Upper lobe of left lung (tissue), 6 donors: ENCODE data around the gene MED8. TPM values are rescaled to one million over a fixed set of nuclear protein-coding genes. Genes with fewer than 3 reads are reported as not detected.
A peak's percentile ranks its signal among the peaks of the same experiment; 100 is the strongest.

ENCODE experiments used
- ATAC-seq, 2 donors: fragments of 200-7000 bp; cut with Tn5 transposase; one replicate each; pipeline ENCODE4 v1.9.1; 2022; ENCODE audit warnings: mild to moderate bottlenecking in 2 of 2, moderate library complexity in 2 of 2; ENCODE audit not compliant: low FRiP score in 2 of 2
- DNase-seq, 2 donors: peaks; one replicate each; pipeline ENCODE4 v3.0.0-alpha.2; 2019 to 2020
- H3K27ac ChIP-seq, 4 donors: fragments of 200-600 bp; sonication (generic); one replicate each; pipeline ENCODE4 v1.5.1; 2016 to 2019
- H3K27me3 ChIP-seq, 4 donors: fragments of 200-600 bp; sonication (generic); one replicate each; pipeline ENCODE4 v1.5.1; 2017 to 2019
- H3K36me3 ChIP-seq, 4 donors: fragments of 200-600 bp; sonication (generic); one replicate each; pipeline ENCODE4 v1.5.1; 2016 to 2019
- H3K4me1 ChIP-seq, 4 donors: fragments of 200-600 bp; sonication (generic); one replicate each; pipeline ENCODE4 v1.5.1; 2018 to 2019
- H3K4me3 ChIP-seq, 4 donors: fragments of 200-600 bp; sonication (generic); one replicate each; pipeline ENCODE4 v1.5.1; 2017 to 2019; ENCODE audit warnings: mild to moderate bottlenecking in 2 of 4, moderate library complexity in 1 of 4
- H3K9me3 ChIP-seq, 4 donors: fragments of 200-600 bp; sonication (generic); one replicate each; pipeline ENCODE4 v1.5.1; 2018 to 2019
- EP300 ChIP-seq, 4 donors: sonication (generic); formaldehyde crosslinking; IDR thresholded peaks; one replicate each; pipeline ENCODE4 v1.5.1; 2017; ENCODE audit warnings: antibody characterized with exemption in 4 of 4, control low read depth in 2 of 4
- POLR2A ChIP-seq, 4 donors: fragments of 450-650 bp; IDR thresholded peaks; one replicate each; pipeline ENCODE4 v1.5.1; 2016 to 2017; ENCODE audit warnings: antibody characterized with exemption in 4 of 4, mild to moderate bottlenecking in 2 of 4
- POLR2AphosphoS5 ChIP-seq, 2 donors: sonication (generic); formaldehyde crosslinking; IDR thresholded peaks; one replicate each; pipeline ENCODE4 v1.5.1; 2017; ENCODE audit warnings: antibody characterized with exemption in 2 of 2
- WGBS, 2 donors: methylation state at CpG; one replicate each; pipeline ENCODE4 v1.1.5; 2017 to 2018; 5-methylcytosine and 5-hydroxymethylcytosine counted together
- total RNA-seq, 6 donors: library from RNA; depleted of rRNA in 4 of 6; stranded (reverse); fragments of >200 nt in 4 of 6; gene quantifications; one replicate each; pipeline versions ENCODE4 v1.1.0 to v1.2.1, GENCODE V29; 2016 to 2021
- TF ChIP-seq, protein P1 (sequence below), 6 experiments: fragments of 450-650 bp in 4 of 6; fragments of 200-600 bp in 2 of 6; sonication (generic) in 2 of 6; IDR thresholded peaks; one replicate each; pipeline ENCODE4 v1.5.1; 2016 to 2019; ENCODE audit warnings: antibody characterized with exemption in 6 of 6
- donor health status: DM: no; HTN: no; CAD: no; lungs with moderate emphysema.
- donor health status: DM: no; HTN: yes; CAD: no; lungs with severe emphysema.

The MED8 gene
- total RNA-seq, 6 donors from 2014 or later: 13.8 to 59.7 (median 38.4) TPM

DNA sequence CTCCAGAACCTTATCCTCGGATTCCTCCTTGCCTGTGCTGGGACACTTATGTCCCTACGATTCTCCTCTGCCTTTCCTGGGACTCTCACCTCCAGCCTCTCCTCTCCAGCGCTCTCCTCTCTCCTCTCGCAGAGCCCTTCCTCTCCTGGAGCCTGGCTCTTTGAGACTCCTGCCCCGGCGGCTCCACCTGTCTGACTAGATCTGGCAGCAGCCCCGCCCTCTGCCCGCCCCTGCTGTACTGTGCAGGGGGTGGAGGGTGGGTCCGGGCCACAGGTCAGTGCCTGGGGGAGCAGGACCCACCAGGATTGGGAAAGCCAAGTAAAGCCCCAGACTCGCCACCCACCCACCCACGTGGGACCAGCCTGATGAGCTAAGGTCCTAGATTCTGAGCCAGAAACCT is 23.4 kb downstream of the MED8 start:
- Histone ChIP-seq H3K4me1 (peaks cover 25 to 41% (median 31%) of the 10 kb centered on the region in 4 donors), H3K36me3 (peaks cover 15 to 44% (median 37%) of the 10 kb centered on the region in 4 donors), H3K27ac (peak overlapping the region; percentile 93 to 98 (median 98)), H3K9me3 (no peaks in the 10 kb centered on the region), H3K27me3 (no peaks in the 10 kb centered on the region), H3K4me3 (peak overlapping the region in 3 of 4 donors; percentile 82 to 90 (median 88))
- DNase-seq: peak; percentile 83 to 87
- 54 to 67% methylated on average over 9 to 11 of the region's 11 CpGs for whole genome bisulfite sequencing, 2 donors
- peak in 1 of 2 donors; percentile 8 for ATAC-seq
- peak in 1 of 2 donors; percentile 57 for TF ChIP-seq POLR2AphosphoS5 (IDR thresholded peaks at IDR 0.05)
- peak in 1 of 4 donors; percentile 47 for TF ChIP-seq POLR2A (IDR thresholded peaks at IDR 0.05)
- TF ChIP-seq EP300 (IDR thresholded peaks at IDR 0.05): no peak

DNA sequence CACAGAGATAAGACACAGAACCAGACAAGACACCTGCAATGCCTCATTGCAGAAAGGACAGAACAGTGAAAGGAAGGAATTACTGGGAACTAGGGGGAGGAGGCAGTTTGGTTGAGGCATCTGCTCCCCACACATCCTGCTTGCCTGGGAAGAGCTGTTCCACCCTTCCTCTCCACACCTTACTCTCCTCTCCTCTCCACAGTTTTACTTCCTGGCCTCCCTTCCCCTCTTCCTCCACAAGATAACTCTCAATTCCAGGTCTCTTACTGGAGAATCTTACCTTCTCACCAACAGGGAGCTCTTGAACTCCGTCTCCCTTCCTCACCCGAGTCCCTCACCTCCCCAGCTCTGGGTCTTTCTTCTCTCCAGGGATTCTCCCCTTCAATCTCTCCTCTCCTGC is 23.9 kb downstream of the MED8 start:
- DNase-seq (no peak), ATAC-seq (no peak)
- no peaks in the 10 kb centered on the region for H3K27me3 ChIP-seq
- H3K4me3 ChIP-seq: peak overlapping the region in 2 of 4 donors; percentile 82 to 90
- peaks cover 15 to 49% (median 42%) of the 10 kb centered on the region in 4 donors for H3K36me3 ChIP-seq
- WGBS, 2 donors: 67 to 79% methylated on average over 2 of the region's 2 CpGs
- peak overlapping the region; percentile 93 to 98 (median 98) for H3K27ac ChIP-seq
- H3K4me1 ChIP-seq: peaks cover 25 to 41% (median 31%) of the 10 kb centered on the region in 4 donors
- no peak for TF ChIP-seq POLR2A (IDR thresholded peaks at IDR 0.05)
- TF ChIP-seq POLR2AphosphoS5 (IDR thresholded peaks at IDR 0.05): no peak
- no peak for TF ChIP-seq EP300 (IDR thresholded peaks at IDR 0.05)
- TF ChIP-seq, protein P1, sequence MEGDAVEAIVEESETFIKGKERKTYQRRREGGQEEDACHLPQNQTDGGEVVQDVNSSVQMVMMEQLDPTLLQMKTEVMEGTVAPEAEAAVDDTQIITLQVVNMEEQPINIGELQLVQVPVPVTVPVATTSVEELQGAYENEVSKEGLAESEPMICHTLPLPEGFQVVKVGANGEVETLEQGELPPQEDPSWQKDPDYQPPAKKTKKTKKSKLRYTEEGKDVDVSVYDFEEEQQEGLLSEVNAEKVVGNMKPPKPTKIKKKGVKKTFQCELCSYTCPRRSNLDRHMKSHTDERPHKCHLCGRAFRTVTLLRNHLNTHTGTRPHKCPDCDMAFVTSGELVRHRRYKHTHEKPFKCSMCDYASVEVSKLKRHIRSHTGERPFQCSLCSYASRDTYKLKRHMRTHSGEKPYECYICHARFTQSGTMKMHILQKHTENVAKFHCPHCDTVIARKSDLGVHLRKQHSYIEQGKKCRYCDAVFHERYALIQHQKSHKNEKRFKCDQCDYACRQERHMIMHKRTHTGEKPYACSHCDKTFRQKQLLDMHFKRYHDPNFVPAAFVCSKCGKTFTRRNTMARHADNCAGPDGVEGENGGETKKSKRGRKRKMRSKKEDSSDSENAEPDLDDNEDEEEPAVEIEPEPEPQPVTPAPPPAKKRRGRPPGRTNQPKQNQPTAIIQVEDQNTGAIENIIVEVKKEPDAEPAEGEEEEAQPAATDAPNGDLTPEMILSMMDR (IDR thresholded peaks at IDR 0.05): no peak
- H3K9me3 ChIP-seq: no peaks in the 10 kb centered on the region

DNA sequence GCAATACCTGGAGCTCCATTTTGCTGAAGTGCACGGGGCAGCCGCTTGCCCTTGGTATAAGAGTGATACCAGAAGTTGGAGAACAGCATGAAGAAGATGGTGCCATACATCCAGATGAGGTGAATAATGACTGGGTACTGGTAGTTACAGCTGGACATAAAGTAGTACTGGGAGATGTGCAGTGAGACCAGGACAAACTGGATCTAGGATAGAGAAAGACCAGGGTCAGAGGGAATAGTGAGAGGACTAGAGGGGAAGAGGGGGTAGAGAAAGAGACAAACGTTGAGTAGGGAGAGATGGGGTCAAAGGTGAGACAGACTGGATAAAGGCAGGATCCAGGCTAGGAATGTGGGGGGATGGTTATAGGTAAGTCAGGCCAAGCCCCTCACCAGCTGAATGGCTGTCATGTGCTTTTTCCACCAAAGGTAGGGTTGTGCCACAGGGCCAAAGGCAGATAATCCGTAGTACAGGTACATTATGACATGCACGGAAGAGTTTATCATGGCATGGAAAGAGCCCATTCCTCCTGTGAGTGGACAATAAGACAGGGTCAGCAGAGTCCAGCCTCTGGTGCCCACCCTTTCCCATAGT is 25.6 kb downstream of the MED8 start:
- 85 to 87% methylated on average over 5 of the region's 5 CpGs for WGBS, 2 donors
- Histone ChIP-seq H3K9me3 (no peaks in the 10 kb centered on the region), H3K27me3 (no peaks in the 10 kb centered on the region), H3K4me1 (peaks cover 28 to 40% (median 32%) of the 10 kb centered on the region in 4 donors), H3K27ac (no peak overlapping the region), H3K36me3 (peaks cover 15 to 57% (median 45%) of the 10 kb centered on the region in 4 donors), H3K4me3 (no peak overlapping the region)
- no peak for ATAC-seq
- no peak for TF ChIP-seq POLR2AphosphoS5 (IDR thresholded peaks at IDR 0.05)
- no peak for TF ChIP-seq POLR2A (IDR thresholded peaks at IDR 0.05)
- no peak for TF ChIP-seq EP300 (IDR thresholded peaks at IDR 0.05)
- TF ChIP-seq, protein P1 (IDR thresholded peaks at IDR 0.05): no peak
- no peak for DNase-seq

DNA sequence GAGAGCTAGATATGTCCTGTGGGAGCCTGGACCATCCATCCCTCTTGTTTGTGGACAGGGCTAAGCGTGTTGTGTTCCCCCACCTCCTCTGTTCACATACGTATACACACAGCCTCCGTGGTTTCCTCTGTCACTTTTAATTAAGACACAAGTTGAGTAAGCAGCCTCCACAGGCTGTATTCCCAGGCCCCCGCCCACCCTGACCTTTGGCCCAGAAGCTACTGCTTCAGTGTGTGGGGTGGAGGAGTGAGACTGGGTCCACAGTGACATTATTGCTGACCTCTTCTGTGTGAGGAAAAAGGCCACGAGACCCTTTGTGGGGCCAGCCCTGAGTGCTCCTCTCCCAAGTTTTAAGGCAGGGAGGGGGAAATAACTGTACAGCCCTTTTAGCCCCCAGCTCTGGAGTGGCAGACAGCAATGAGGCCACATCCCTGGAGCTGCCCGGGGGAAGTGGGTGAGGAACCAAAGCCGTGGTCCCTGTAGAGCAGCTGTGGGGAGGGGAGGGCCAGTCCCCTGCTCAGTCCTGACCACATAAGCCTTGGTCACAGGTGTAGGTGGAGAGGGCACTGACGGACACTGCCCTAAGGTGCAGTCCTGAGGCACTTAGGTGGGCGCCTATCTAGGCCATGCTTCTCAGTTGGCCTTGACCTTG is 26.2 kb downstream of the MED8 start:
- peaks cover 24 to 36% (median 28%) of the 10 kb centered on the region in 4 donors for H3K4me1 ChIP-seq
- H3K36me3 ChIP-seq: peaks cover 15 to 57% (median 45%) of the 10 kb centered on the region in 4 donors
- TF ChIP-seq POLR2A (IDR thresholded peaks at IDR 0.05) (no peak), POLR2AphosphoS5 (IDR thresholded peaks at IDR 0.05) (no peak), EP300 (IDR thresholded peaks at IDR 0.05) (no peak)
- TF ChIP-seq, protein P1 (IDR thresholded peaks at IDR 0.05): no peak
- H3K9me3 ChIP-seq: no peaks in the 10 kb centered on the region
- DNase-seq (no peak), ATAC-seq (no peak)
- H3K27ac ChIP-seq: peak overlapping the region in 1 of 4 donors; percentile 10
- H3K4me3 ChIP-seq: no peak overlapping the region
- WGBS, 2 donors: 72 to 79% methylated on average over 5 to 9 of the region's 9 CpGs
- H3K27me3 ChIP-seq: no peaks in the 10 kb centered on the region

DNA sequence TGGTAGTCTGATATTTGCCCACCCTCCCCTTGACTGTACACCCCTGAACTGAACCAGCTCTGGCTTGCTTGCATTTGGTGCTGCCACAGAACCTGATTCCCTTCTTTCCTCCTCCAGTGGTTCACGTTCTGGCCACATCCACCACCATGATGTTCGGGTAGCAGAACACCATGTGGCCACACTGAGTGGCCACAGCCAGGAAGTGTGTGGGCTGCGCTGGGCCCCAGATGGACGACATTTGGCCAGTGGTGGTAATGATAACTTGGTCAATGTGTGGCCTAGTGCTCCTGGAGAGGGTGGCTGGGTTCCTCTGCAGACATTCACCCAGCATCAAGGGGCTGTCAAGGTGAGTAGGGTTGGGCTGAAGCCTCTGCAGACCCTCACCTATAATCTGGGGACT is 29.0 kb downstream of the MED8 start:
- Histone ChIP-seq H3K36me3 (peaks cover 15 to 57% (median 45%) of the 10 kb centered on the region in 4 donors), H3K4me1 (peaks cover 15 to 24% (median 20%) of the 10 kb centered on the region in 4 donors), H3K27me3 (no peaks in the 10 kb centered on the region), H3K27ac (no peak overlapping the region), H3K9me3 (no peaks in the 10 kb centered on the region), H3K4me3 (no peak overlapping the region)
- WGBS, 2 donors: 62 to 78% methylated on average over 4 of the region's 4 CpGs
- no peak for DNase-seq
- no peak for ATAC-seq
- TF ChIP-seq, protein P1 (IDR thresholded peaks at IDR 0.05): no peak
- no peak for TF ChIP-seq EP300 (IDR thresholded peaks at IDR 0.05)
- no peak for TF ChIP-seq POLR2A (IDR thresholded peaks at IDR 0.05)
- no peak for TF ChIP-seq POLR2AphosphoS5 (IDR thresholded peaks at IDR 0.05)
